SK-N-SH (cell line): ENCODE measurements around the gene RFLNA. TPM values are rescaled to one million over a fixed set of nuclear protein-coding genes. Genes with fewer than 3 reads are reported as not detected.

Experiments
- CTCF ChIA-PET: fragments of 300-600, 350-600 bp; formaldehyde crosslinking; extraction: SDS; loops from one replicate; lab custom pipeline; 2021; lab: Yijun Ruan, JAX
- POLR2A ChIA-PET: fragments of 350-600 bp; sonication (Branson Sonifier 250); formaldehyde crosslinking; extraction: SDS; loops from one replicate; lab custom pipeline; 2020; ENCODE audit warnings: antibody characterized with exemption, inconsistent platforms; lab: Yijun Ruan, JAX
- DNase-seq: peaks from one replicate; pipeline ENCODE4 v3.0.0; 2012
- H2AFZ ChIP-seq: fragments of 200-600 bp; sonication (generic); 2 replicates; pipeline ENCODE4 v1.8.1; 2016; ENCODE audit warnings: antibody characterized with exemption, mild to moderate bottlenecking, low read depth
- H3F3A ChIP-seq: fragments of 200-600 bp; sonication (generic); replicated peaks from 2 replicates; pipeline ENCODE3; 2016; ENCODE audit warnings: antibody characterized with exemption, mild to moderate bottlenecking; ENCODE audit not compliant: insufficient read depth
- H3K27ac ChIP-seq, 2 experiments: fragments of 200-500 bp in 1 of 2; fragments of 200-600 bp in 1 of 2; sonication (Bioruptor generic) in 1 of 2; sonication (generic), shearing (Covaris generic) in 1 of 2; 2 replicates each; pipeline versions ENCODE4 v1.5.1 to v1.6.1; 2014 to 2016; ENCODE audit warnings: low read depth in 2 of 2, inconsistent platforms in 1 of 2, low read length in 1 of 2, mild to moderate bottlenecking in 1 of 2, mixed read lengths in 1 of 2
- H3K27me3 ChIP-seq: fragments of 200-600 bp; sonication (generic), shearing (Covaris generic); 2 replicates; pipeline ENCODE4 v1.6.1; 2016; ENCODE audit warnings: mixed run types; ENCODE audit not compliant: insufficient read depth
- H3K36me3 ChIP-seq, 2 experiments: fragments of 200-500 bp in 1 of 2; fragments of 200-600 bp in 1 of 2; sonication (Bioruptor generic) in 1 of 2; sonication (generic) in 1 of 2; replicated peaks in 1 of 2; 2 replicates each; pipeline versions ENCODE3 to v1.5.1; 2014 to 2016; ENCODE audit warnings: low read length in 1 of 2, mild to moderate bottlenecking in 1 of 2; ENCODE audit not compliant: insufficient read depth in 2 of 2, control insufficient read depth in 1 of 2
- H3K4me1 ChIP-seq, 2 experiments: fragments of 200-500 bp in 1 of 2; fragments of 200-600 bp in 1 of 2; sonication (Bioruptor generic) in 1 of 2; sonication (generic), shearing (Covaris generic) in 1 of 2; 2 replicates each; pipeline versions ENCODE4 v1.5.1 to v1.6.1; 2014 to 2016; ENCODE audit warnings: low read depth in 1 of 2, low read length in 1 of 2, mixed run types in 1 of 2; ENCODE audit not compliant: insufficient read depth in 2 of 2, control insufficient read depth in 1 of 2
- H3K4me2 ChIP-seq: fragments of 200-600 bp; sonication (generic), shearing (Covaris generic); 2 replicates; pipeline ENCODE4 v1.6.1; 2017; ENCODE audit warnings: mixed run types
- H3K4me3 ChIP-seq, 2 experiments: fragments of 200-500 bp in 1 of 2; fragments of 200-600 bp in 1 of 2; sonication (Bioruptor generic) in 1 of 2; sonication (generic), shearing (Covaris generic) in 1 of 2; 2 replicates each; pipeline versions ENCODE4 v1.5.1 to v1.8.1; 2014 to 2016; ENCODE audit warnings: low read depth in 2 of 2, inconsistent platforms in 1 of 2, low read length in 1 of 2, mild to moderate bottlenecking in 1 of 2, mixed read lengths in 1 of 2, moderate library complexity in 1 of 2
- H3K79me2 ChIP-seq: fragments of 200-600 bp; sonication (generic); 2 replicates; pipeline ENCODE4 v1.8.1; 2017; ENCODE audit warnings: mild to moderate bottlenecking; ENCODE audit not compliant: insufficient read depth
- H3K9ac ChIP-seq: fragments of 200-600 bp; sonication (generic); 2 replicates; pipeline ENCODE4 v1.6.1; 2017; ENCODE audit warnings: mixed run types
- H3K9me2 ChIP-seq: fragments of 200-600 bp; sonication (generic); 2 replicates; pipeline ENCODE4 v1.6.1; 2017; ENCODE audit warnings: mixed run types
- H3K9me3 ChIP-seq: fragments of 200-600 bp; sonication (generic); 2 replicates; pipeline ENCODE4 v1.6.1; 2017; ENCODE audit warnings: mixed run types, mild to moderate bottlenecking, moderate library complexity
- H4K20me1 ChIP-seq: fragments of 200-600 bp; sonication (generic); 2 replicates; pipeline ENCODE4 v1.6.1; 2017; ENCODE audit warnings: mild to moderate bottlenecking, mixed run types; ENCODE audit not compliant: insufficient read depth
- FOXM1 ChIP-seq: IDR thresholded peaks from 2 replicates; pipeline ENCODE4 v1.4.0; 2012; ENCODE audit warnings: low read depth, mild to moderate bottlenecking
- MEF2A ChIP-seq: IDR thresholded peaks from 2 replicates; pipeline ENCODE4 v1.4.0; 2012; ENCODE audit warnings: low read depth, borderline replicate concordance
- TEAD4 ChIP-seq: IDR thresholded peaks from 2 replicates; pipeline ENCODE4 v1.4.0; 2012; ENCODE audit warnings: mild to moderate bottlenecking, borderline replicate concordance; ENCODE audit not compliant: insufficient read depth
- YY1 ChIP-seq: IDR thresholded peaks from 2 replicates; pipeline ENCODE4 v1.4.0; 2012; ENCODE audit warnings: low read depth, mild to moderate bottlenecking
- WGBS: methylation state at CpG from one replicate; pipeline ENCODE4 v1.1.6; 2017; ENCODE audit warnings: low lambda C conversion rate; 5-methylcytosine and 5-hydroxymethylcytosine counted together
- polyA plus RNA-seq, 3 experiments: library from polyadenylated mRNA; depleted of rRNA; stranded (reverse); fragments of >200 nt; gene quantifications; 2 replicates each; pipeline ENCODE4 v1.2.3, GENCODE V29; 2012
- TF ChIP-seq, protein P1 (sequence below): IDR thresholded peaks from 2 replicates; pipeline ENCODE4 v1.4.0; 2012; ENCODE audit warnings: low read depth, borderline replicate concordance
- TF ChIP-seq, protein P2 (sequence below): fragments of 150-350 bp; IDR thresholded peaks from 2 replicates; pipeline ENCODE4 v1.6.1; 2017; ENCODE audit warnings: antibody characterized with exemption, low read length, low read depth, borderline replicate concordance
- TF ChIP-seq, protein P3 (sequence below): IDR thresholded peaks from 2 replicates; pipeline ENCODE4 v1.4.0; 2012; ENCODE audit warnings: low read depth, borderline replicate concordance
- TF ChIP-seq, protein P4 (sequence below): fragments of 150-350 bp; IDR thresholded peaks from 2 replicates; pipeline ENCODE4 v1.6.1; 2016; ENCODE audit warnings: mild to moderate bottlenecking, low read depth, low read length

The RFLNA gene
- polyA plus RNA-seq, 1 of the 3 experiments (the other 2 are of a cell fraction), result 0.10 TPM

DNA sequence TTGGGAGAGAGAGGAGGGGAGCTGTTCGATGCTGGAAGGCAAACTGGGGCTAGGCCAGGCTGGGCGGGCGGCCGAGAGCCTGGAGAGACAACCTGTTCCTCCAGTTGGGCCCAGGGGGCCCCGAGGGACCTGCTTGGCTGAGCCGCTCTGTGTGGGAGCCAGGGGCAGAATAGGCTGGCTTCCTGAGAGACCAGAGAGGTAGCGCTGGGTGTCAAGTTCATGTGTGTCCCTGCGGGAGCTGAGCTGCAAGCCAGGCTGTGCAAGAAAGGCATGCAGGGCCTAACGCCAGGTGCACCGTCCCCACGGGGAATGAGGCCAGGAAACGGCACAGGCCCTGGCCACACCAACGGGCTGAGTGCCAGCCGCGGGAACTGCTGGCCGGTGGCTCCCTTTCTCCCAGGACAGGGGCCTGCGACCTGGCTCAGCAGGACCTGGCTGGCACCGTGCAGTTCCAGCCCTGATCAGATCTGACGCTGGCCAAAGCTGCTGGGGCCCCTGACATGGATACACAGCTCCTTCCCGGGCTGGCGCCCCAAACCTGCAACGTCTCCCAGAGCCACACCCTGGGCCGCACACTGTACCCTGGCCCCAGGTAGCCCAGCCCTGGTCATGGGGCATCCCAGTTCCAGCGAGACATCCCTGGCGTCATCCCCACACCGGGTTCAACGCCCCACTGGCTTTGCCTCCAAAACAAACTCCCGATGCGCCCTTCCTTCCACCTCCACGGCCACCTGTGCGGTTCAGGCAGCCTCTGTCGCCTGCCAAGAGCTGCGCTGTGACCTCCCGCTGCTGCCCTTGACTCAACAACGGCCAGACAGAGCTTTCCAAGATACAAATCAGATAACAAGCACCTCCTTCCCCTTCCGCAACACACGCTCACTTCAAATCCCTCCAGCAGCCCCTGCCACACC, 65.0 kb downstream of the RFLNA start (continued):
- TF ChIP-seq, protein P1, sequence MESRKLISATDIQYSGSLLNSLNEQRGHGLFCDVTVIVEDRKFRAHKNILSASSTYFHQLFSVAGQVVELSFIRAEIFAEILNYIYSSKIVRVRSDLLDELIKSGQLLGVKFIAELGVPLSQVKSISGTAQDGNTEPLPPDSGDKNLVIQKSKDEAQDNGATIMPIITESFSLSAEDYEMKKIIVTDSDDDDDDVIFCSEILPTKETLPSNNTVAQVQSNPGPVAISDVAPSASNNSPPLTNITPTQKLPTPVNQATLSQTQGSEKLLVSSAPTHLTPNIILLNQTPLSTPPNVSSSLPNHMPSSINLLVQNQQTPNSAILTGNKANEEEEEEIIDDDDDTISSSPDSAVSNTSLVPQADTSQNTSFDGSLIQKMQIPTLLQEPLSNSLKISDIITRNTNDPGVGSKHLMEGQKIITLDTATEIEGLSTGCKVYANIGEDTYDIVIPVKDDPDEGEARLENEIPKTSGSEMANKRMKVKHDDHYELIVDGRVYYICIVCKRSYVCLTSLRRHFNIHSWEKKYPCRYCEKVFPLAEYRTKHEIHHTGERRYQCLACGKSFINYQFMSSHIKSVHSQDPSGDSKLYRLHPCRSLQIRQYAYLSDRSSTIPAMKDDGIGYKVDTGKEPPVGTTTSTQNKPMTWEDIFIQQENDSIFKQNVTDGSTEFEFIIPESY, result no peak
- TF ChIP-seq, protein P2, sequence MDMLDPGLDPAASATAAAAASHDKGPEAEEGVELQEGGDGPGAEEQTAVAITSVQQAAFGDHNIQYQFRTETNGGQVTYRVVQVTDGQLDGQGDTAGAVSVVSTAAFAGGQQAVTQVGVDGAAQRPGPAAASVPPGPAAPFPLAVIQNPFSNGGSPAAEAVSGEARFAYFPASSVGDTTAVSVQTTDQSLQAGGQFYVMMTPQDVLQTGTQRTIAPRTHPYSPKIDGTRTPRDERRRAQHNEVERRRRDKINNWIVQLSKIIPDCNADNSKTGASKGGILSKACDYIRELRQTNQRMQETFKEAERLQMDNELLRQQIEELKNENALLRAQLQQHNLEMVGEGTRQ, result no peak
- TF ChIP-seq FOXM1, result no peak

DNA sequence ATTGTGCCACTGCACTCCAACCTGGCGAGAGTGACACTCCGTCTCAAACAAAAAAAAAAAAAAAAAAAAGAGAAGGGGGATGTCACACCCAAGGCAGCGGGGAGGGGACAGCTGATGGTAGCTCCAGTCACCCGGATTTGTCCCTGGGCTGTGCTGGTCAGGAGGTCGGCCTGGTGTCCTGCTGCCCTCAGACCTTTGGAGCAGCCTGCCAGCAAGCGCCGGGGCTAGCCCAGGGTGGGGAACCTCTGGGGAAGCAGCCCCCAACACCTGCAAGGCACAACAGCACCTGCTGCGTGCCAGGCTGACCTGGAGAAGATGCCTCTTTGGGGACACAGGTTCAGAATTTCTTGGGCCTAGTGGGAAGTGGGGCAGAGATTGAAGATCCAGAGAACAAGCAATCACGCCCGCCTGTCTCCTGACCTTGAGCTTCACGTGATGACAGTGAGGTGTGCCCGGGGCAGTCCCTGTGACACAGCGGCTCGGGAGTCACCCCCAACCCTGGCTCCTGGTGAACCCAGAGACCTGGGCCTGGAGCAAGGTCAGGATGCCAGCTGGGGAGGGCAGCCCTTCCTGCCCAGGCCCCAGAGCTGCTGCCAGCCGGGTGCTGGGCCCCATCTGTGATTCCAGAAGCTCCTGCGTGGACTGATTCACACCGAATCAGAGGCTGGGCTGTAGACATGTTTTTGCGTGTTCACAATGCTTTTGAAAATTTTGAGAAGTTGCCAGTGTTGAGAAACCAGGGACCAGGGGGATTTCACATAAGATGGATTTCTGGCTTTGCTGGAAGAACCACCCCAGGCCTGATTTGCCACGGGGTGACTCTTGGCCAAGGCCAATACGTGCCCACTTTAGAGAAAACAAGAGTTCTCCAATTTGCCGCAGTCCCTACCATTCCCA, 66.4 kb downstream of the RFLNA start:
- Histone ChIP-seq H2AFZ (no peak overlapping the region), H3K36me3 (peaks cover 35 to 75% of the 10 kb centered on the region in 2 experiments), H3K79me2 (peaks cover 89% of the 10 kb centered on the region)

DNA sequence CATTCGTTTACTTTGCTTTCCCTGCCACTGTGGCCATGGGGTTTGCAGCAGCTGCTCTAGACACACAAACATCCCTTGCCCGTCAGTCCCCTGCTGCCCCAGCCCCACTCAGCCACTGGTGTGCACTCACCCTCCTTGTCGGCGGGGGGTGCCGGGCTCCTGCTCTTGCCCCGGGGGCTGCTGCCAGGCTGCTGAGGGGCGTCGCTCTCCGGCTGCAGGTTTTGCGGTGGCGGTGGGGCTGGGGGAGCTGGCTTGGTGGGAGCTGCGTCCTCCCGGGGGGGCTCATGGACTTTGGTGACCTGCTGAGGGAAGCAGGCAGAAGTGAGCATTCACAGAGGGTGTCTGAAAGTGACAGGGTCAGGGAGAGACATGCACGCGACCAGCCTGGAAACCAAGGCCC, 67.1 kb downstream of the RFLNA start:
- Histone ChIP-seq H3K4me1 (peaks cover 0 to 58% of the 10 kb centered on the region in 2 experiments; a peak in 2 of 4 replicates), H3F3A (peaks cover 3% of the 10 kb centered on the region), H3K27ac (peak overlapping the region in 1 of 2 experiments; percentile 70; a peak in 2 of 4 replicates), H3K79me2 (peaks cover 89% of the 10 kb centered on the region), H3K9ac (no peak overlapping the region), H3K4me3 (no peak overlapping the region), H3K27me3 (no peaks in the 10 kb centered on the region), H3K9me2 (no peaks in the 10 kb centered on the region), H3K9me3 (no peaks in the 10 kb centered on the region), H2AFZ (no peak overlapping the region), H4K20me1 (peaks cover 96% of the 10 kb centered on the region), H3K4me2 (no peak overlapping the region), H3K36me3 (peaks cover 38 to 70% of the 10 kb centered on the region in 2 experiments)
- ChIA-PET CTCF (interaction anchor here (1.2 to 2.3 kb wide), 5 partner anchors 14 to 410 kb away, joined by 3 to 8 read pairs (median 5); no protein-coding TSS in a partner anchor), POLR2A (interaction anchor here (0.7 kb wide), 1 partner anchor 172 kb away, joined by 6 read pairs; no protein-coding TSS in a partner anchor)
- 90% methylated on average over 2 of the region's 15 CpGs for WGBS
- no peak for TF ChIP-seq TEAD4
- TF ChIP-seq, protein P3, sequence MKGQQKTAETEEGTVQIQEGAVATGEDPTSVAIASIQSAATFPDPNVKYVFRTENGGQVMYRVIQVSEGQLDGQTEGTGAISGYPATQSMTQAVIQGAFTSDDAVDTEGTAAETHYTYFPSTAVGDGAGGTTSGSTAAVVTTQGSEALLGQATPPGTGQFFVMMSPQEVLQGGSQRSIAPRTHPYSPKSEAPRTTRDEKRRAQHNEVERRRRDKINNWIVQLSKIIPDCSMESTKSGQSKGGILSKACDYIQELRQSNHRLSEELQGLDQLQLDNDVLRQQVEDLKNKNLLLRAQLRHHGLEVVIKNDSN, result no peak
- TF ChIP-seq, protein P4, sequence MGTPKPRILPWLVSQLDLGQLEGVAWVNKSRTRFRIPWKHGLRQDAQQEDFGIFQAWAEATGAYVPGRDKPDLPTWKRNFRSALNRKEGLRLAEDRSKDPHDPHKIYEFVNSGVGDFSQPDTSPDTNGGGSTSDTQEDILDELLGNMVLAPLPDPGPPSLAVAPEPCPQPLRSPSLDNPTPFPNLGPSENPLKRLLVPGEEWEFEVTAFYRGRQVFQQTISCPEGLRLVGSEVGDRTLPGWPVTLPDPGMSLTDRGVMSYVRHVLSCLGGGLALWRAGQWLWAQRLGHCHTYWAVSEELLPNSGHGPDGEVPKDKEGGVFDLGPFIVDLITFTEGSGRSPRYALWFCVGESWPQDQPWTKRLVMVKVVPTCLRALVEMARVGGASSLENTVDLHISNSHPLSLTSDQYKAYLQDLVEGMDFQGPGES, result no peak
- DNase-seq, result no peak

More for the DNA sequence above, 66.4 kb downstream of the RFLNA start:
- Histone ChIP-seq H4K20me1 (peaks cover 97% of the 10 kb centered on the region), H3K9me2 (no peaks in the 10 kb centered on the region), H3K27ac (peak overlapping the region in 1 of 2 experiments; percentile 70; a peak in 2 of 4 replicates), H3K4me1 (peaks cover 0 to 58% of the 10 kb centered on the region in 2 experiments; a peak in 2 of 4 replicates), H3K9me3 (no peaks in the 10 kb centered on the region), H3K4me3 (no peak overlapping the region), H3K9ac (no peak overlapping the region), H3K4me2 (no peak overlapping the region), H3K27me3 (no peaks in the 10 kb centered on the region)
- no peak for DNase-seq
- CTCF ChIA-PET, result interaction anchor here (0.9 to 2.3 kb wide), 6 partner anchors 13 to 410 kb away, joined by 3 to 8 read pairs (median 4); no protein-coding TSS in a partner anchor
- 81% methylated on average over 12 of the region's 21 CpGs for WGBS
- TF ChIP-seq MEF2A (no peak), YY1 (no peak)
- TF ChIP-seq, all 33 proteins: peak for 0
- POLR2A ChIA-PET, result interaction anchor here (1.2 kb wide), 1 partner anchor 8 kb away, joined by 4 read pairs; no protein-coding TSS in a partner anchor
- peaks cover 2% of the 10 kb centered on the region for H3F3A ChIP-seq
